Endothelial cell (in vitro differentiated cells): ENCODE data around the gene PYM1. TPM values are rescaled to one million over a fixed set of nuclear protein-coding genes. Genes with fewer than 3 reads are reported as not detected.

Source experiments
- DNase-seq: peaks from one replicate; pipeline ENCODE4 v3.0.0; 2021; ENCODE audit warnings: low spot score
- H3K27ac Mint-ChIP-seq: one replicate; pipeline ENCODE4 v1.8.0; 2021; ENCODE audit warnings: mixed read lengths, inconsistent platforms; ENCODE audit not compliant: unreplicated experiment
- H3K27me3 Mint-ChIP-seq: one replicate; pipeline ENCODE4 v1.8.0; 2021; ENCODE audit warnings: mild to moderate bottlenecking, moderate library complexity, mixed read lengths, inconsistent platforms; ENCODE audit not compliant: unreplicated experiment
- H3K36me3 Mint-ChIP-seq: one replicate; pipeline ENCODE4 v1.8.0; 2021; ENCODE audit warnings: mild to moderate bottlenecking, low read depth, mixed read lengths, inconsistent platforms; ENCODE audit not compliant: unreplicated experiment
- H3K4me1 Mint-ChIP-seq: one replicate; pipeline ENCODE4 v1.8.0; 2021; ENCODE audit warnings: mild to moderate bottlenecking, mixed read lengths, inconsistent platforms; ENCODE audit not compliant: unreplicated experiment
- H3K4me3 Mint-ChIP-seq: one replicate; pipeline ENCODE4 v1.8.0; 2021; ENCODE audit warnings: mild to moderate bottlenecking, mixed read lengths, inconsistent platforms; ENCODE audit not compliant: unreplicated experiment
- H3K9me3 Mint-ChIP-seq: one replicate; pipeline ENCODE4 v1.8.0; 2021; ENCODE audit warnings: mixed read lengths, inconsistent platforms; ENCODE audit not compliant: unreplicated experiment
- CTCF ChIP-seq: fragments of 200-600 bp; sonication (generic); IDR thresholded peaks from one replicate; pipeline ENCODE4 v1.5.0; 2021; ENCODE audit warnings: antibody characterized with exemption; ENCODE audit not compliant: unreplicated experiment
- total RNA-seq: library from RNA; stranded (reverse); fragmentation: NEBNext Ultra II Directional; extraction: Animal tissue kit (Norgen Biotek cat#: 25700); gene quantifications from one replicate; pipeline ENCODE4 v1.2.1, GENCODE V29; 2021; ENCODE audit not compliant: unreplicated experiment

PYM1 gene
- total RNA-seq, 1 donor from 2014 or later, result 58.6 TPM

GRCh38 chr12:55972456-55972855, 44.8 kb upstream of the PYM1 start:
- Mint-ChIP-seq H3K9me3 (no peaks in the 10 kb centered on the region), H3K36me3 (peaks cover 19% of the 10 kb centered on the region), H3K4me1 (peaks cover 12% of the 10 kb centered on the region), H3K27ac (no peak overlapping the region), H3K27me3 (peaks cover 4% of the 10 kb centered on the region), H3K4me3 (no peak overlapping the region)
- TF ChIP-seq CTCF, result no peak
- DNase-seq, result no peak

GRCh38 chr12:55972042-55972441, 44.3 kb upstream of the PYM1 start:
- DNase-seq, result no peak
- Mint-ChIP-seq H3K9me3 (no peaks in the 10 kb centered on the region), H3K27me3 (peaks cover 4% of the 10 kb centered on the region), H3K4me1 (peaks cover 13% of the 10 kb centered on the region), H3K36me3 (peaks cover 19% of the 10 kb centered on the region), H3K27ac (no peak overlapping the region), H3K4me3 (no peak overlapping the region)
- no peak for TF ChIP-seq CTCF

GRCh38 chr12:55970775-55971174, 43.1 kb upstream of the PYM1 start:
- TF ChIP-seq CTCF, result no peak
- peak overlapping the region; percentile 57 for H3K27ac Mint-ChIP-seq
- no peak for DNase-seq
- no peak overlapping the region for H3K4me3 Mint-ChIP-seq
- H3K9me3 Mint-ChIP-seq, result no peaks in the 10 kb centered on the region
- H3K27me3 Mint-ChIP-seq, result peaks cover 6% of the 10 kb centered on the region
- H3K36me3 Mint-ChIP-seq, result peaks cover 15% of the 10 kb centered on the region
- H3K4me1 Mint-ChIP-seq, result peaks cover 19% of the 10 kb centered on the region

- Mint-ChIP-seq H3K4me1 (peaks cover 27% of the 10 kb centered on the region), H3K9me3 (no peaks in the 10 kb centered on the region), H3K27ac (no peak overlapping the region), H3K36me3 (peaks cover 15% of the 10 kb centered on the region), H3K27me3 (peaks cover 8% of the 10 kb centered on the region), H3K4me3 (peak overlapping the region; percentile 74)
- no peak for TF ChIP-seq CTCF
- DNase-seq, result no peak
Measured at GRCh38 chr12:55969356-55969755, 41.7 kb upstream of the PYM1 start.

- peaks cover 32% of the 10 kb centered on the region for H3K4me1 Mint-ChIP-seq
- peak within 1 kb of the TSS; percentile 89 for H3K27ac Mint-ChIP-seq
- no peak for TF ChIP-seq CTCF
- DNase-seq, result peak; percentile 92
- peaks cover 12% of the 10 kb centered on the region for H3K36me3 Mint-ChIP-seq
- H3K4me3 Mint-ChIP-seq, result peak within 1 kb of the TSS; percentile 96
- H3K9me3 Mint-ChIP-seq, result no peaks in the 10 kb centered on the region
- H3K27me3 Mint-ChIP-seq, result peaks cover 10% of the 10 kb centered on the region
Measured at GRCh38 chr12:55966408-55967281, 39.0 kb upstream of the PYM1 start, which contains the start of gene CDK2. Gene CDK2 (plus strand): TSS chr12:55966830. CDS start chr12:55967009, 179 bp downstream.
